PC-3 (cell line): ENCODE data around the gene DNTT.

Source experiments
- CTCF ChIP-seq: fragments of 300-600 bp; sonication (generic); conservative IDR thresholded peaks from 2 replicates; pipeline ENCODE4 v1.5.1; 2017; ENCODE audit warnings: antibody characterized with exemption, low read depth, mild to moderate bottlenecking, low read length
- EZH2 ChIP-seq: fragments of 300-600 bp; sonication (generic); IDR thresholded peaks from one replicate; pipeline ENCODE4 v1.6.1; 2017; ENCODE audit warnings: antibody characterized with exemption, mild to moderate bottlenecking, low read length; ENCODE audit not compliant: unreplicated experiment

- TF ChIP-seq CTCF (no peak), EZH2 (no peak)
Observed at GRCh38 chr10:96311180-96311715, 7.0 kb downstream of the DNTT start.
